Endothelial cell of umbilical vein (primary cell): ENCODE data around the gene COPE.

Source experiments
- CTCF ChIP-seq, 2 donors: IDR thresholded peaks; 1 replicate in 1 of 2; 2 replicates in 1 of 2; pipeline ENCODE4 v1.5.1; 2011; ENCODE audit warnings: low read length in 2 of 2, mild to moderate bottlenecking in 2 of 2, moderate library complexity in 2 of 2, control low read depth in 1 of 2, inconsistent platforms in 1 of 2, low read depth in 1 of 2; ENCODE audit not compliant: insufficient read depth in 1 of 2; ENCODE audit errors: extremely low read depth in 1 of 2
- EZH2 ChIP-seq: IDR thresholded peaks from 2 replicates; pipeline ENCODE4 v1.6.1; 2012; ENCODE audit warnings: borderline replicate concordance, low read depth, mild to moderate bottlenecking, moderate library complexity, low read length, inconsistent platforms; ENCODE audit not compliant: severe bottlenecking
- FOS ChIP-seq: IDR thresholded peaks from 2 replicates; pipeline ENCODE4 v1.6.1; 2011; ENCODE audit warnings: mild to moderate bottlenecking, low read length, moderate library complexity, borderline replicate concordance; ENCODE audit not compliant: insufficient read depth
- GATA2 ChIP-seq: IDR thresholded peaks from 2 replicates; pipeline ENCODE4 v1.7.0; 2011; ENCODE audit warnings: low read depth, mild to moderate bottlenecking, moderate library complexity, mixed read lengths, low read length; ENCODE audit not compliant: insufficient read length, insufficient read depth
- JUN ChIP-seq: IDR thresholded peaks from 2 replicates; pipeline ENCODE4 v1.6.1; 2011; ENCODE audit warnings: borderline replicate concordance, low read depth; ENCODE audit not compliant: insufficient read length, insufficient read depth
- MYC ChIP-seq: IDR thresholded peaks from one replicate; pipeline ENCODE4 v1.6.1; 2011; ENCODE audit warnings: mild to moderate bottlenecking, low read depth, low read length
- POLR2A ChIP-seq: IDR thresholded peaks from 2 replicates; pipeline ENCODE4 v1.6.1; 2012; ENCODE audit warnings: low read depth, mild to moderate bottlenecking, control low read depth, low read length
- POLR2AphosphoS5 ChIP-seq: IDR thresholded peaks from 2 replicates; pipeline ENCODE4 v1.6.1; 2012; ENCODE audit warnings: low read depth, mild to moderate bottlenecking, control low read depth, low read length, moderate library complexity; ENCODE audit not compliant: insufficient read depth
- TF ChIP-seq, protein P1 (sequence below): IDR thresholded peaks from 2 replicates; pipeline ENCODE4 v1.6.1; 2011; ENCODE audit not compliant: insufficient read depth, insufficient read length

DNA sequence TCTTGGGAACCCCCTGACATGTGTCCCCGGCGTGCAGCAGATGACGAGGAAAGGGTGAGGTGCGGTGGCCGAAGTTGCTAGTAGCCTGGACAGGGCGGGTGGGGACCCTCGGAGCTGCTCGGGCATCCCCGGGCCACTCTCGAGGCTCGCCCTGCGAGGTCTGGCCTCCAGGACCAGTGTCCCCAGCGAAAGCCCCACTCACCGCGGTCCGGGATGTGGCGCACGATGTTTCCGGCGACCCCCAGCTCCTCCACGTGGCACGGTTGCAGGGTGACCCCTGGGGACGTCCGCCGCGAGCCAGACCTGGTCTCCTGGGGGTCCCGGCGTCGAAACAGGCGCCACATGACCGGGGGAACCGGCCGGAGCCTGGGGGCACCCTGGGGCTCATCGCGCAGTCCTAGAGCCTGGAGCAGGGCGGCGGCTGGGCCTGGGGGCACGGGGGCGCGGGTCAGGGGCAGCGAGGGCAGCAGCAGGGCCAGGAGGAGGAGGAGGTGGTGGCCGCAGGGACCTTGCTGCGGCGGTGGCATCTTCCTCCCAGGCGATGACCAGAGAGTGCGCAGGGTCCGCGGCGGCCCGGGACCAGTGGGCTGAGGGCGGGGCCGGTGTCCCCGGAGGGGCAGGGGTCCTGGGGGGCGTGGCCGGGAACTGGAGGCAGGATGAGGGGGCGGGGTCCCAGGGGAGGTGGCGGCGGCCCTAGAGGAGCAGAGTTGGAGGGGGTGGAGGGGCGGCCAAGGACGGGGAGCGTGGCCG, 49.2 kb downstream of the COPE start:
- TF ChIP-seq CTCF (IDR thresholded peaks at IDR 0.05; ENCODE audit: extremely low read depth in 1 of 2, insufficient read depth in 1 of 2, low read depth in 1 of 2, low read length in 2 of 2) (no peak), POLR2A (no peak), JUN (no peak), POLR2AphosphoS5 (no peak), EZH2 (peak; percentile 71), GATA2 (no peak), FOS (no peak), MYC (no peak)
- TF ChIP-seq, protein P1, sequence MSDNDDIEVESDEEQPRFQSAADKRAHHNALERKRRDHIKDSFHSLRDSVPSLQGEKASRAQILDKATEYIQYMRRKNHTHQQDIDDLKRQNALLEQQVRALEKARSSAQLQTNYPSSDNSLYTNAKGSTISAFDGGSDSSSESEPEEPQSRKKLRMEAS: no peak
